ENCODE results near the gene LHX4.

The LHX4 gene

DNA sequence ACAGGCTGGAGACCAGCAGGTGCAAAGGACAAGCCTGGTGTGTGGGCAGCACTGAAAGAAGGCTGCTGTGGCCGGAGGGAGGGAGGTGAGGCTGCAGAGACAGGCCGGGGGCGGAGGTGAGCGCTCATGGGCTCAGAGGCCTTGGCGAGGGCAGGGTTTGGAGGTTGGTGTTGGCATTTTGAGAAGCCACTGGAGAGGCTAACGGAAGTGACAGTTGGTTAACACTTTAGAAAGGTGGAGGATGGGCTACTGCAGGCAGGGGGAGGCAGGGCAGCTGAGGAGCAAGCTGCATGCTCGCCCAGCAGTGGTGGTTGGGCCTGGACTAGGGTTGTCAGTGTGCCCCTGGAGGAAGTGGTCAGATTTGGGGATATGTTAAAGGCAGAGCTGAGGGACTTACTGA is 37.9 kb upstream of the LHX4 start:
- TF ChIP-seq, protein P1, sequence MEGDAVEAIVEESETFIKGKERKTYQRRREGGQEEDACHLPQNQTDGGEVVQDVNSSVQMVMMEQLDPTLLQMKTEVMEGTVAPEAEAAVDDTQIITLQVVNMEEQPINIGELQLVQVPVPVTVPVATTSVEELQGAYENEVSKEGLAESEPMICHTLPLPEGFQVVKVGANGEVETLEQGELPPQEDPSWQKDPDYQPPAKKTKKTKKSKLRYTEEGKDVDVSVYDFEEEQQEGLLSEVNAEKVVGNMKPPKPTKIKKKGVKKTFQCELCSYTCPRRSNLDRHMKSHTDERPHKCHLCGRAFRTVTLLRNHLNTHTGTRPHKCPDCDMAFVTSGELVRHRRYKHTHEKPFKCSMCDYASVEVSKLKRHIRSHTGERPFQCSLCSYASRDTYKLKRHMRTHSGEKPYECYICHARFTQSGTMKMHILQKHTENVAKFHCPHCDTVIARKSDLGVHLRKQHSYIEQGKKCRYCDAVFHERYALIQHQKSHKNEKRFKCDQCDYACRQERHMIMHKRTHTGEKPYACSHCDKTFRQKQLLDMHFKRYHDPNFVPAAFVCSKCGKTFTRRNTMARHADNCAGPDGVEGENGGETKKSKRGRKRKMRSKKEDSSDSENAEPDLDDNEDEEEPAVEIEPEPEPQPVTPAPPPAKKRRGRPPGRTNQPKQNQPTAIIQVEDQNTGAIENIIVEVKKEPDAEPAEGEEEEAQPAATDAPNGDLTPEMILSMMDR (IDR thresholded peaks at IDR 0.05; ENCODE audit: low read depth, low read length), result no peak
- DNase-seq (ENCODE audit: extremely low read depth, low read depth), result no peak

DNA sequence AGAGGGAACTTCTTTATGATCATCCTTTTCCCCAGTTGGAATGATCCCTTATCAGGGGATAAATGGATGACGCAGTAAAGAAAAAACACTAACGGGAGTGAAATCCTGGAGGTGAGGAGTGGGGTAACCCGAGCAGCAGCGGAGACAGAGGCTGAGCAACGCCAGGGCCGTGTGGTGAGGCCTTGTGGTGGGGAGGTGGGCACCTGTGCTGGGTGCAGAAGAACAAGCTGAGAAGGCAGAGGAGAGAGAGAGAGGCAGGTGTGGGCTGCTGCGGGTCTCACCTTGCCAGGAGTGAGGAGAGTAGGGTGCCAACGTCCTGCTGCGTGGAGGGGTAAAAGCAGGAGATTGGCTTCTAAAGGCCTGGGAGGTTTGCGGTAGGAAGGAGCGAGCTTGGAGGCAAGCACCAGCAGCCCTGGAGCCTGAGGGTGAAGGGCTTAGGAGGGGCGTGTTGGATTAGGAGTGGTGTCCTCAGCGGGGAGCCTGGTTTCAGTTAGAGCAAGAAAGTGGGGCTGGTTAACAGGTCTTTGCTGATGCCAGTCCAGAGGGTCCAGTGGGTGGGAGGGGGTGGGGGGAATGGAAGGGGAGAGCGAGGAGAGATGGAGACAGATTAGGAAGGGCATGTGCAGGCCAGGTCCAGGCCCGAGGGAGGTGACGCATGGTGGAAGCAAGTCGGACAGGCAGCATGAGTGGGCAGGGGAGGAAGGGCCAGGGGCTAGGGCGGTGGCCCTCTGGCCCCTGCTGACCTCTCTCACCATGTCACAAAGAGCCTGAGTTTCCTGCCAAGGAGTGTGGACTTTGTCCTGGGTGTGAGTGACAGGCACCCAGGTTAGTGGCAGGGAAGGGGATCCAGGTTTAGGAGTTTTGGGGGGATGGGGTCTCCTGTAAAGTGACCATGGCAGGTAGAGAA is 36.7 kb upstream of the LHX4 start:
- DNase-seq (ENCODE audit: extremely low read depth, low read depth), result no peak
- TF ChIP-seq, protein P1 (IDR thresholded peaks at IDR 0.05; ENCODE audit: low read depth, low read length), result no peak

DNA sequence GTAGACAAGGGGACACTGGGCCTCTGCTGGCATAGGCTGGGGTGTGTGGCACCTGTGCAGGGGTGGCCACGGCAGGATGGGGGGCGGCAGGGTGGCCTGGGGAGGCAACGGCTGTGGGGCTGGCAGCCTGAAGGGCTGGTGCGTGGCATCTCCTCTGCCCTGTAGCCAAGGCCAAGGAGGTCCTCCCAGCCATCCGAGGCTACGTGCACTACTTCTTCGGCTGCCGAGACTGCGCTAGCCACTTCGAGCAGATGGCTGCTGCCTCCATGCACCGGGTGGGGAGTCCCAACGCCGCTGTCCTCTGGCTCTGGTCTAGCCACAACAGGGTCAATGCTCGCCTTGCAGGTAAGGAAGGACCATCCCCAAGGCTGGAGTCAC is 36.0 kb upstream of the LHX4 start:
- TF ChIP-seq, protein P1 (IDR thresholded peaks at IDR 0.05; ENCODE audit: low read depth, low read length), result no peak
- no peak for DNase-seq (ENCODE audit: extremely low read depth, low read depth)

DNA sequence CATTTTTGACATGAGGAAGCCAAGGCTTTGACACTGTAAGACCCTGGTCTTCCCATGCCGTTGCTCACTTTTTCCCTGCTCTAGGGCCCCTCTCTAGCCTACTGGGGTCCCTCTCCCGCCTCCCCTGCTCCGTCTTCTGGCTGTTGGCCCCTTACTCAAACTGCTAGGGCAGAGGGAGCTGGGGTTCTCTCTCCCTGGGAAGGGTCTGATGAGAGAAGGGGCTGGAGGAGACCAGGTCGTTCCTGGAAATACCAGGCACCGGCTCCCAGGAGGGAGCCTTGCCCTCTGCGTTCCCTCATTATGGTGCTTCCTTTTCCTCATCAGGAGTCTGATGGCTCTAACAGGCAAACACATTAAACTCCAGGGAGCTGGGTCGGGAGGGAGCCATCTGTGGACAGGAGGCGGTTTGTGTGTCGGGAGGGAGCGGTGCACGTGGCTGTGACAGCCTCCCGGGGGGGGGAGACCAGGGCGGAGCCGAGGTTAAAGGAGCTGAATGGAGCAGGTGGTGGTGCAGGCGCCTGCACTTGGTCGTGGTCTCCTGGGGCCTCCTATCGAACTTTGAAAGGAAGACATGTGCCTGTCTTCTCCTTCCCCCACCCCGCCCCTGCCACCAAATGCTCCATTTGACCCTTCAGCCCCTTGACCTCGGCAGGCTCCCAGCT is 35.4 kb upstream of the LHX4 start:
- no peak for DNase-seq (ENCODE audit: extremely low read depth, low read depth)
- TF ChIP-seq, protein P1 (IDR thresholded peaks at IDR 0.05; ENCODE audit: low read depth, low read length), result no peak

DNA sequence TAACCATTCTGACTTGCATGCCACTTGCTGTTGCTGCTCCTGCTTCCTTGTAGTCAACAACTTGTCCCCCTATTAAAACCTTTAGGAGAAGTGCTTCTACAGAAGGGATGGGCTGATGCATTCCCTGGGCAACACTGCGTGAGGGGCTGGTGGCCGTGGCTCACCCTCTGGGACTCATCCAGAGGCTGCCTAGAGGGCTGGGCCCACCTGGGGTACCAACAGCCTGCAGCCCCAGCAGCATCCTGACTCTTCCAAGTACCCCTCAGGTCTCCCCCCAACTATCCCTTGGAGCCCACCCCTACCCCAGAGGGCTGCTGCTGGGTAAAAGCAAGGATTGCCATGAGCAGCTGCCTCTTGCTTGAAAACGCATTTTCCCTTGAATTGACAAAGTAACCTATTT is 34.7 kb upstream of the LHX4 start:
- TF ChIP-seq, protein P1 (IDR thresholded peaks at IDR 0.05; ENCODE audit: low read depth, low read length), result no peak
- no peak for DNase-seq (ENCODE audit: extremely low read depth, low read depth)

DNA sequence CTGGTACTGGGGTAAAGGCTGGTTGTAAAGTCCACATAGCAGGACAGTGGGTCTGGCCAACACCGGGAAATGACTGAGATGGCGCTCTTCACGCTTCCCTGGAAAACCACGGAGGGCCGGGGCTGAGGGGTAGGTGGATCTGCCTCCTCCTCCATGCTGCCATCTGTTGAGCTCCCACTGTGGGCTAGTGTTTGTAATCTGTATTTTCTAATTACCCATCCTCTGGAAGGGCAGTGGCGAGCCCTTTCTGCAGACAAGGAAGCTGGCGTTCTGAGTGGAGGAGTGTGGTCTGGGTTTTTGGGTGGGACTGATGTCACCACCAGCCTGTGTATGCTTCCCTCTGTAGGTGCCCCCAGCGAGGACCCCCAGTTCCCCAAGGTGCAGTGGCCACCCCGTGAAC is 34.1 kb upstream of the LHX4 start:
- TF ChIP-seq, protein P1 (IDR thresholded peaks at IDR 0.05; ENCODE audit: low read depth, low read length), result no peak
- DNase-seq (ENCODE audit: extremely low read depth, low read depth), result no peak

DNA sequence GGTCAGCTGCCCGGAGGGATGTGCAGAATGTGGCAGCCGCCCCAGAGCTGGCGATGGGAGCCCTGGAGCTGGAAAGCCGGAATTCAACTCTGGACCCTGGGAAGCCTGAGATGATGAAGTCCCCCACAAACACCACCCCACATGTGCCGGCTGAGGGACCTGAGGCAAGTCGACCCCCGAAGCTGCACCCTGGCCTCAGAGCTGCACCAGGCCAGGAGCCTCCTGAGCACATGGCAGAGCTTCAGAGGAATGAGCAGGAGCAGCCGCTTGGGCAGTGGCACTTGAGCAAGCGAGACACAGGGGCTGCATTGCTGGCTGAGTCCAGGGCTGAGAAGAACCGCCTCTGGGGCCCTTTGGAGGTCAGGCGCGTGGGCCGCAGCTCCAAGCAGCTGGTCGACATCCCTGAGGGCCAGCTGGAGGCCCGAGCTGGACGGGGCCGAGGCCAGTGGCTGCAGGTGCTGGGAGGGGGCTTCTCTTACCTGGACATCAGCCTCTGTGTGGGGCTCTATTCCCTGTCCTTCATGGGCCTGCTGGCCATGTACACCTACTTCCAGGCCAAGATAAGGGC is 33.5 kb upstream of the LHX4 start:
- no peak for DNase-seq (ENCODE audit: extremely low read depth, low read depth)
- TF ChIP-seq, protein P1 (IDR thresholded peaks at IDR 0.05; ENCODE audit: low read depth, low read length), result no peak
